Measurements from ENCODE around the gene GPR25.

GPR25 gene

DNA sequence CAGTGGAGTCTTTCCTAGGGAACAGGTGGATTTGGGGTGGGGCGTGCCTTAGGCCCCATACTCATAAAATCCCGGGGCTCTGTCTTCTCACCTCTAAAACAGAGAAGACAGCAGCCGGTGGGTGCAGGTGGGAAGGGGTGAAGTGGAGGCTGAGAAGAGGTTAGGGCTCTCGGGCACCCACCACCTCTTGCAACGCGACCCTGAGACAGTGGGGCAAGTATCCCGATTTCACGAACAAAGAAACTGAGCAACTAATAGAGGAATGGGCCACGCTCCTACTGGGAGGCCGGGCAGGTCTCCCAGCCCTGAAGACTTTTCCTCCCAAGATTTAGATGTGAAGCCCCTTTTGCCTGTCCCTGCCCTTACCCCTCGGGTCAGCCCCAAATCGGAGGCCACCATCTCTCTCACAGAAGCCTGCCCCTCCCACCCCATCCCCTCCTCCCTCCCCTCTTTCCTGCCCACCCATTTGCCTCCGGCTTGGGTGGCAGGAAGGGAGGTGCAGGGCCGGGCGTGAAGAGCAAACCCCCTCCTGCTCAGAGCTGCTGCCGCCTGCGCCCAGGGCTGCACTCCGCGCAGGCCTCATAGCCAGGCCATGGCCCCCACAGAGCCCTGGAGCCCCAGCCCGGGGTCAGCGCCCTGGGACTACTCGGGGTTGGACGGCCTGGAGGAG lies at the start of gene GPR25:
Gene GPR25, plus strand, starts transcription at position 536 of the 670 bp plus-strand sequence. Its CDS starts 57 bp downstream, at position 593.
- DNase-seq (ENCODE audit: low read depth in 2 of 2), result no peak

GRCh38 chr1:200831091-200831490 lies 41.7 kb upstream of the GPR25 start:
- no peak for DNase-seq (ENCODE audit: low read depth in 2 of 2)

DNA sequence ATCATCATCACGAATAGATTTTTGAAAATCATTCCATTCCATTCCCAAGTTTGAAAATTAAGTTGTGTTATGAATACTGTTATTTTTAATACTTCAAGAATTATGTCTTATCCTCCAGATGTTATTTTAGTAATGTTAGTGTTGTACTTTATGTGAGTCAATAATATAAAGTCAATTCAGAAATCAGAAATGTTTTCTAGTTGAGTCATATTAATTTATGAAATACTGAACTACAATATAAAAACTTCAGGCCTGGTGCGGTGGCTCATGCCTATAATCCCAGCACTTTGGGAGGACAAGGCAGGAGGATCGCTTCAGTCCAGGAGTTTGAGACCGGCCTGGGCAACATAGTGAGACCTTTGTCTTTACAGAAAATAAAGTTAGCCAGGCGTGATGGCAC lies 38.4 kb upstream of the GPR25 start:
- no peak for DNase-seq (ENCODE audit: low read depth in 2 of 2)

DNA sequence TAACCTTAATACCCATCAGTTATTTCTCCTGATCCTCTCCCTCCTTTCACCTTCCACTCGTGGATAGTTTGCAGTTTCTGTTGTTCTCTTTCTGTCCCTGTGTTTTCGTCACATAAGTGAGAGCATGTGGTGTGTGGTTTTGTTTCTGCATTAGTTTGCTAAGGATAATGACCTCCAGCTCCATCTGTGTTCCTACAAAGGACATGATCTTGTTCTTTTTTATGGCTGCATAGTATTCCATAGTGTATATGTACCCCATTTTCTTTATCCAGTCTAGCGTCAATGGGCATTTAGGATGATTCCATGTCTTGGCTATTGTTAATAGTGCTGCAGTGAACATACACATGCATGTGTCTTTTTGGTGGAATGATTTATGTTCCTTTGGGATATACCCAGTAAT lies 36.6 kb upstream of the GPR25 start:
- no peak for DNase-seq (ENCODE audit: low read depth in 2 of 2)

DNA sequence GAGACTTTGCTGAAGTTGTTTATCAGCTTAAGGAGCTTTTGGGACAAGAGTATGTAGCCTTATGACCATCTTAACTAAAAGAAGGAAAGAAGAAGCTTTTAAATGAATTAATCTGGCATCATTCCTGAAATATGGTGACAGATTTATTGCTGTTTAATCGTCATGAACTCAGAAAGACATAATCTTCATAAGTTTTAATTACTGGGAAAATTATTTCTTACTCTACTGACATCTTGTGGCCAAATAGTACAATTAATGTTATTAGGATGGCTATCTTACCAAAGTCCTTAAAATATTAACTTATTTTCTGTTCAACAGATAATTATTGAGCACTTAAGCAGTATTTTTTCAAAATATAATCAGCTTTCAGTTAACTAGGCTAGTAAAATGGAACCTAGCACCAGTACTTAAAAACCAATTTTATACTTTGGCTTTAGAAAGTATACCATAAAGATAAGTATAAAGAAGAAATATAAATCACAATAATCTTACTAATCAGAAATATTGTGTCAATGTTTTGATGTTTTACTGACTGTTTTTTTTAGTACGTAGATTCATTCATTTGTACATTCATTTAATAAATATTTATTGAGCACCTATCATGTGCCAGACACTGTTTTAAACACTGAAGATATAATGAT lies 34.7 kb upstream of the GPR25 start:
- DNase-seq (ENCODE audit: low read depth in 2 of 2), result no peak

- no peak for DNase-seq (ENCODE audit: low read depth in 2 of 2)
These were observed 33.9 kb upstream of the GPR25 start for GRCh38 chr1:200838676-200839445.

DNA sequence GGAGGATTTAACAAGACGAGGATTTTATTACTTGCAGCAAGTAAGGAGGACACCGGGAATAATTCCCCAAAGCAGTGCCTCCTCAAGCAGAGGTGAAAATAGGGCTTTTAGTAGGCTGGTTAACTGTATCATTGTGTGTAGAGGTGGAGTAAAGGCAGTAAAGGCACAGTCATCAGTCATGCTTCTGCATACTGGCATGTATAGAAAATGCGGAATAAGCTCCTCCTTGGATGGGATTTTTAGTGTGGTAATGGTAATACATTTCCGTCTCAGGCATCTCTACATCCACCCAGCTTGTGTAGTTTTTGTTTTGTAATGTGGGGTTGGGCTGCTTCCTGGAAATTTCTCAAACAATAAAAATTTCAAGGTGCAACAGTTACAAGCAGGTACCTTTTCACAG lies 27.4 kb upstream of the GPR25 start:
- no peak for DNase-seq (ENCODE audit: low read depth in 2 of 2)

DNA sequence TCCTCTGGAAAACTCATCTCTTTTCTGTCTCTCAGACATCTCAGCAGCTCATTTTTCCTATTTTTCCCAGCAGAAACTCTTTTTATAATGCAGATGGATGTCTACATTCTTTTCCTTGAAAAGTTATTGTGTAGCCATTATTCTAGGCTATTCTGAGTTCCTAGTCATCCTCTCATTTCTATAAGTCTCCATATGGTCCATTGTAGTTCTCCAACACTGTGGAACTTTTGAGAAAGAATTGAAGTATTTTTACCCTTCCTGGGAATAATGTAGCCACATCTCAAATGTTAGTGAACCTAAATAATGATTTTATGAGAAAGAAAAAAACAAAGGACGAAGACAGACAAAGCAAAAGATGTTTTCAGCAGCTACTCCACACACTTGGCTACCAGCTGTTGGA lies 26.4 kb upstream of the GPR25 start:
- DNase-seq (ENCODE audit: low read depth in 2 of 2), result no peak

DNA sequence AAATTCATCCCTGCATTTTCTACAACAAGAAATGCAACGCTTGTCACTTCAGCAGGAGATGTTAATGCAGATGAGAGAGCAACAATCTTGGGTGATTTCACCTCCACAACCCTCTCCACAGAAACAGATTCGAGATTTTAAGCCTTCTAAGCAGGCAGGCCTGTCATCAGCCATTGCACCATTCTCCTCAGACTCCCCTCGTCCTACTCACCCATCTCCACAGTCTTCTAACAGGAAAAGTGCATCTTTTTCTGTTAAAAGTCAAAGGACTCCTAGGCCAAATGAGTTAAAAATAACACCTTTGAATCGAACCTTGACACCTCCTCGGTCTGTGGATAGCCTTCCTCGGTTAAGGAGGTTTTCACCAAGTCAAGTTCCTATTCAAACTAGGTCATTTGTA lies 23.4 kb upstream of the GPR25 start:
- no peak for DNase-seq (ENCODE audit: low read depth in 2 of 2)

DNA sequence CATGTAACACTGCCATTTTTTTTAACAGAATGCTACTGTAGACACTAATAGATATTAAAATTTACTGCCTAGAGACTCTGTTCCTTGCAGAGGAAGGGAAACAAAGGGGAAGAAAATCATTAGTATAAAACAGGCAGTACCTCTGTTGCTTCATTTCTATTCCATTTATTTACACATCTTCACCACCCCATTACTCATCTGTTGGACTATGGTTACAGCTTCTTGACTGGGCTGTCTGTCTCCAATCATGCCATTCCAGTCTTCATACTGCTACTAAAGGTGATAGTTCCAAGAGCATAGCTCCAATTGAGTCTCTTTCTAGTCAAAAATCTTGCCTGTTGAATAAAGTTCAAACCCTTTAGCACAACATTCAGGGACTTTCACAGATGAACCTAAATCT lies 22.2 kb upstream of the GPR25 start:
- DNase-seq (ENCODE audit: low read depth in 2 of 2), result no peak

DNA sequence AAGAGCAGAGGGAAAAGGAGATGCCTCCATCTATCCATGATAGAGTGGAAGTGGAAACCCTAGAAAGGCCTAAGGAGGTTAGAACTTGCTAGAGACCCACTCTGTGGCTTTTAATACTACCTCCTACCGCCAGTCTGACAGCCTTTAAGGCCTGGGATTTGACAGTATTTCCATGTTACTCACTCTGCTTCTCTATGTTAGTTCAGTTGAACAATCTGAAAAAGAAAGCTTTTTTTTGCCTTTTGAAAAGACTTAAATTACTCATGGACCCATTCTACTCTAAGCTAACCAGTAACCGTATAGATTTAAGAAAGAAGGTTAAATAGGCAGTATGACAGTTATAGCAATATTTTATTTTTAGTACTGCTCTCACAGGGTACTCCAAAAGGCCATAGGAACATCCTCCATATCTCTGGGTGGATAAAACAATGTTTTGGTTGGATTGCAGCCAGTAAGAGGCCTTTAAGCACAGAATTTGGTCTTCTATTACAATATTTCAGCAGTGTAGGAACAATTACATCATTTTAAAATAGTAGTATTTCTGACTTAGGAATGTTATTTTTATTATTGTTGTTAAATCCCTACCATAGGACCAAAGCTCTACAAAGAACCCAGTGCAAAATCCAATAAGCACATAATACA lies 15.9 kb upstream of the GPR25 start:
- DNase-seq (ENCODE audit: low read depth in 2 of 2), result no peak

DNA sequence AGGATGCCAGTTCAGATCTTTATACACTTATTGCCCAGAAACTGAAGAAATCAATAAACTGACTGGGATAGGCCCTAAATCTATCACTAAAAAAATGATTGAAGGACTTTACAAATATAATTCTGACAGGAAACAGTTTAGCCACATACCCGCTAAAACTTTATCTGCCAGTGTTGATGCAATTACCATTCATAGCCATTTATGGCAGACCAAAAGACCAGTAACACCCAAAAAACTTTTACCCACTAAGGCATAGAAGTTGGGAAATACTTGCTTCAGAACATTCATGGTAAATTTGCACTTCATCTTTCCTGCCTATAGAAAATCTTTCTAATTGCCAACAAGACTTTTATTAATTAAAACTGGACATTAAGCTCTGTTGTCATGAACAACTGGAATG lies 15.0 kb upstream of the GPR25 start:
- DNase-seq (ENCODE audit: low read depth in 2 of 2), result no peak

GRCh38 chr1:200861937-200862647 lies 10.7 kb upstream of the GPR25 start:
- no peak for DNase-seq (ENCODE audit: low read depth in 2 of 2)

GRCh38 chr1:200862713-200863415 lies 9.9 kb upstream of the GPR25 start:
- no peak for DNase-seq (ENCODE audit: low read depth in 2 of 2)

GRCh38 chr1:200866116-200866515 lies 6.7 kb upstream of the GPR25 start:
- DNase-seq (ENCODE audit: low read depth in 2 of 2), result no peak

DNA sequence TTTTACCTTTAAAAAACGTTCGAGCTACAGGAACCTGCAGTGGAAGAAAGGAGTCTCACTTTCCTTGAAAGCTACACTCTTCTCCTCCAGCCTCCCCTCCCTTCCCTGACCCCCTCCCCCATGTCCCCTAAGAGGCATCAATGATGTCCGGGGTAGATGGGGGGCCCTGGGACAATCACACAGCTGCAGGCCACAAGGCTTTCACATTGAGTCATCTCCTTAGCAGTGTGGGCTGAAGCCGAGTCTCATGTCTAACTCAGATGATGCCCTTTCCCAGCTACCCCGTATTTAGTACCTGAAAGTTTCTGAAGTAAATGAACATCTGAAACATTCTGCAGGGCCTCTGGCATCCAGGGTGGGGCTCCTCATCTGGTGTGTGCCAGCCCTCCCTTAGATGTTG lies 6.3 kb upstream of the GPR25 start:
- DNase-seq (ENCODE audit: low read depth in 2 of 2), result peak; percentile 32 to 57

GRCh38 chr1:200867018-200867811 lies 5.6 kb upstream of the GPR25 start:
- no peak for DNase-seq (ENCODE audit: low read depth in 2 of 2)

DNA sequence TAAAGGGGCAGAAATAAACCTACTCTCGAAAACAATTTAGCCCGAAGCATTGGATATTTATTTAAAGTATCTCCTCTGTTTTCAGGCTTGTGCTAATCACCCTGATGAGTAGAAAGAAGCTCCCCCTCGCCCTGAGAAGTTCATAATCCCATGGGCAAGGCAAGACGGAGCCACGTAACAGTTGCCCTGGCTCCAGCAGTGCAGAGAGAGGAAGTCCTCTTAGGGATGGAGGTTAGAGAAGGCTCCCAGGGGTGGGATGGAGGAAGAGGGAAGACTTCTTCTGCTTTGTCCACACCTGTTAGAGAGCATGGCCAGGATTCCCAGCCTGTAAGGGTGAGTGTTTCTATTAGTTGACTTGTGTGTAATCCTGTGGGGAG lies 3.4 kb upstream of the GPR25 start:
- no peak for DNase-seq (ENCODE audit: low read depth in 2 of 2)

GRCh38 chr1:200869753-200870391 lies 2.9 kb upstream of the GPR25 start:
- DNase-seq (ENCODE audit: low read depth in 2 of 2), result peak in 1 of 2 donors; percentile 26

DNA sequence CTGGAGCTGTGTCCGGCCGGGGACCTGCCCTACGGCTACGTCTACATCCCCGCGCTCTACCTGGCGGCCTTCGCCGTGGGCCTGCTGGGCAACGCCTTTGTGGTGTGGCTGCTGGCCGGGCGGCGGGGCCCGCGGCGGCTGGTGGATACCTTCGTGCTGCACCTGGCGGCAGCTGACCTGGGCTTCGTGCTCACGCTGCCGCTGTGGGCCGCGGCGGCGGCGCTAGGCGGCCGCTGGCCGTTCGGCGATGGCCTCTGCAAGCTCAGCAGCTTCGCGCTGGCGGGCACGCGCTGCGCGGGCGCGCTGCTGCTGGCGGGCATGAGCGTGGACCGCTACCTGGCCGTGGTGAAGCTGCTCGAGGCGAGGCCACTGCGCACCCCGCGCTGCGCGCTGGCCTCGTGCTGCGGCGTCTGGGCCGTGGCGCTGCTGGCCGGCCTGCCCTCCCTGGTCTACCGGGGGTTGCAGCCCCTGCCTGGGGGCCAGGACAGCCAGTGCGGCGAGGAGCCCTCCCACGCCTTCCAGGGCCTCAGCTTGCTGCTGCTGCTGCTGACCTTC lies 412 bp downstream of the GPR25 start:
- no peak for DNase-seq (ENCODE audit: low read depth in 2 of 2)

Measured in stimulated activated CD4-positive, alpha-beta T cell treated with anti-CD3 and anti-CD28 coated beads, Interleukin-4, amount 100 ng/mL, for 48 hours (primary cell).